HG03039 (cell line): ENCODE data around the gene METAP1.
"Not testable (repeated sequence)": the region's sequence is repeated elsewhere in the genome, so short reads cannot be mapped to it uniquely, and the experiment has no call there.

Experiments used
- ATAC-seq: cut with Tn5 transposase; IDR thresholded peaks from one replicate; pipeline ENCODE4 v1.9.1; 2021; ENCODE audit warnings: mild to moderate bottlenecking, moderate library complexity; ENCODE audit not compliant: unreplicated experiment

Gene METAP1

DNA sequence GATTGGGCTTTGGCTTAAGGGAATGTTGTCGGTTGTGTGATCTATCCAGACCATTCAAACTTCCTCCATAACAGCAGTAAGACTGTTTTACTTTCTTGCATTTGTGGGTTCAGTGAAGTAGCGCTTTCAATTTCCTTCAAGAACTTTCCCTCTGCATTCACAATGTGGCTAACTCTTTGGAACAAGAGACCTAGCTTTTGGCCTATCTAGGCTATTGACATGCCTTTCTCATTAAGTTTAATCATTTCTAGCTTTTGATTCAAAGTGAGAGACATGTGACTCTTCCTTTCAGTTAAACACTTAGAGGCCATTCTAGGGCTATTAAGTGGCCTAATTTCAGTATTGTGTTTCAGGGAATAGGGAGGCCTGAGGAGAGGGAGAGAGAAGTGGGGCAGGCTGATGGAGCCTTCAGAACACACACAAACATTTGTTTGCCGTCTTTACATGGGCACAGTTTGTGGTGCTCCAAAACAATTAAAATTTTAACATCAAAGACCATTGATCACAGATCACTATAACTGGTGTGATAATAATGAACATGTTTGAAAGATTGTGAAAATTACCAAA is 59.0 kb downstream of the METAP1 start:
- peak; percentile 48 for ATAC-seq

- no peak for ATAC-seq
Observed at GRCh38 chr4:99058228-99058627, 62.7 kb downstream of the METAP1 start.

DNA sequence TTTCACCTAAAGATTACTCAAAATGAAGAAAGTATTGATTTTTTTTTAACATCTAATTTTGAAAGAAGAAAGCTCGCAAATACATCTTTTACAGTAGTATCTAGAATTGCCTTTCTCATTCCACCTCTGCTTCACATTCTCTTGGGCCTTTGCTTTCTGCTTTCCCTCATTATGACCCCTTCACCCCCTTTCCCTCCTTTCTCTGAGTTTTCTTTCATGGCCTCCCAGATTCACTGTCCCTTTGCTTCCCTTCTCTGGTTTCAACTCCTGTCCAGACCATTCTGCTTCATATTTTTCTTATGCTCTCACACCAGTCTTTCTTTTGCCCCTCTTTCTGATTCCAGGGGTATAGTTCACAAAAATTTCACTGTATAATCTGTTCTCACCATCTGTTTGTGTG is 64.0 kb downstream of the METAP1 start:
- ATAC-seq = no peak

DNA sequence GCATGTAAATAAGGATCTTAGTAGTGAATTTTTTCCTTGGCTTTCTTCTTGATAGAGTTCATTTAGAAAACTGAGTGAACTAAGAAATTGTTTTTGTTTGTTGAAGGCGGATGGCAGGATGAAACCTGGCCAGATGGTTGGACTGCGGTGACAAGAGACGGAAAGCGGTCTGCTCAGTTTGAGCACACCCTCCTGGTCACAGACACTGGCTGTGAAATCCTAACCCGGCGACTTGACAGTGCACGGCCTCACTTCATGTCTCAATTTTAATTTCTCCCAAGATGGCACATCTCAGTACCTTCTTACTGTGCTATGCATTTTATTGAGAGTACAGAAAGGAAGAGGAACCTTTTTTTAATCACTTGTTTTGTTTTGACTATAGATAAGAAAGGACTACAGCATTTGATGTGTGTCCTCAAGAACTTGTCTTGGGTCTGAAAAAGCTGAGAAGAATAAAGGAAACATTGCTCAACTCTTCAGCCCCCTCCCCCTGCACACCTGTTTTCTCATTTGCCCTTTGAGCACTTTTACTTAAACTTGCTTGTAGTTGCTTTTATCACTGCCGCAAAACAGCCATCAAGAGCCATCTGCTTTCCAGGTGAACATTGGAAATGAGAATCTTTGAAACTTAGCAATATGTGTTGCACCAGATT is 65.7 kb downstream of the METAP1 start:
- ATAC-seq = no peak

DNA sequence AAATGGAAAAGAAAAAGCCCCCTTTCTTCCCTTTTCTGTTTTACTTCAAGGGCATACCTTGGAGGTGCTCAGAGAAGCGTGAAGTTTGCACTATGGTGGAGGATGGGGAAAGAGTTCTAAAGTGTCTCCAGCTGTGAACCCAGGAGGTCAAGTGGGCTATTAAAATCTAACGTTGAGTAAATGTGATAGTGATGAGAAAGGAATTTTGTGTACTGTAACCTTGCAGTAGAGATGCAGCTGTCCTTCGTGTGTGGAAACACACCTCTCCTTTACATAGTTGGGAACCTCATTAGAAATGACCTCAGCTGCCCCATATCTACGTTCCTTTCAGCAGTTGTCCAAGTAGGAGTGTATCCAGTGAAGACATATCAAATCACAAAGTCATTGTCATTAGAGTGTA is 66.6 kb downstream of the METAP1 start:
- ATAC-seq = no peak

DNA sequence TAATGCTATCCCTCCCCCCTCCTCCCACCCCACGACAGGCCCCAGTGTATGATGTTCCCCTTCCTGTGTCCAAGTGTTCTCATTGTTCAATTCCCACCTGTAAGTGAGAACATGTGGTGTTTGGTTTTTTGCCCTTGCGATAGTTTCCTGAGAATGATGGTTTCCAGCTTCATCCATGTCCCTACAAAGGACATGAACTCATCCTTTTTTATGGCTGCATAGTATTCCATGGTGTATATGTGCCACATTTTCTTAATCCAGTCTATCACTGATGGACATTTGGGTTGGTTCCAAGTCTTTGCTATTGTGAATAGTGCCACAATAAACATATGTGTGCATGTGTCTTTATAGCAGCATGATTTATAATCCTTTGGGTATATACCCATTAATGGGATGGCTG is 70.0 kb downstream of the METAP1 start:
- ATAC-seq = not testable (repeated sequence)

DNA sequence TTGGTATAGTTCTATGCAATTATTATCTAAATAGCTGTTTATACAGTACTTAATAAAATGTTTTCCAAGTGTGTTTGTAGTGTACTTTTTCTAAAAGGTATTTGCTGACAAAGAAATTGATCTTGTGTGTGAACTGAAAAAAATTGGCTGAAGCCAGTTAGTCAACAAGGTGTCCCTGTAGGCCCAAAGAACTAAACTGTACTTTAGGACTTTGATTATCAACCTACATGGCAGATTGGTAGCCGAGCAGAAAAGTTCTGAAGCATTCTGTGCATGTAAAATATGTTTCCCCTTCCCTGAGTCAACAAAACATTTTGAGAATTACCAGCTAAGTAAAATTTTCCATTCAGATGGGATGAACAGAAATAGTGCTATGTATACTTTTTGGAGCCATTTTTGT is 72.1 kb downstream of the METAP1 start:
- no peak for ATAC-seq

GRCh38 chr4:99071159-99071558 is 75.6 kb downstream of the METAP1 start:
- ATAC-seq = no peak

GRCh38 chr4:99074816-99075215 is 79.3 kb downstream of the METAP1 start:
- no peak for ATAC-seq

DNA sequence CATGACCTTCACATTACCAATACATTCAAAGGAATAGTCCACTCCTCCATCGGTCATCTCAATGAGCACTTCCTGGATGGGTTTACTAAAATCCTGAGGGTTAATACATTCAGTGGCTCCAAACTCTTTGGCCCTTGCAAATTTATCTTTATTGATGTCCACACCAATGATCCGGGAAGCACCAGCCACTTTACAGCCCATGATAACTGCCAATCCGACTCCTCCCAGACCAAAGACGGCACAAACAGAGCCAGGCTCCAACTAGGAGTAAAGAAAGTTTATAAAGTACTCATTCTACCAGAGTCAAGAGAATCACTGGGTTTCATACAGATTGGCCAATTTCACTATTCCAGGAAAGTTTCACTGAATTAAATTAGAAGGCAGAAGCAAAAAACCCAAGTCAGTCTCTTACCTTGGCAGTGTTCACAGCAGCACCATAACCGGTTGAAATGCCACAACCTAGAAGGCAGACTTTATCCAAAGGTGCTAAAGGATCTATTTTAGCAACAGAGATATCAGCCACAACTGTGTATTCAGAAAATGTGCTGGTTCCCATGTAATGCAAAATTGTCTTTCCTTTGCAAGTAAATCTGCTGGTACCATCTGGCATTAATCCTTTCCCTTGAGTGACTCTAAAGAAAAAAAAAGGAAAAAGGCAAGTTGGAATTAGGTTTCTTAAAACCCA is 80.9 kb downstream of the METAP1 start:
- no peak for ATAC-seq

DNA sequence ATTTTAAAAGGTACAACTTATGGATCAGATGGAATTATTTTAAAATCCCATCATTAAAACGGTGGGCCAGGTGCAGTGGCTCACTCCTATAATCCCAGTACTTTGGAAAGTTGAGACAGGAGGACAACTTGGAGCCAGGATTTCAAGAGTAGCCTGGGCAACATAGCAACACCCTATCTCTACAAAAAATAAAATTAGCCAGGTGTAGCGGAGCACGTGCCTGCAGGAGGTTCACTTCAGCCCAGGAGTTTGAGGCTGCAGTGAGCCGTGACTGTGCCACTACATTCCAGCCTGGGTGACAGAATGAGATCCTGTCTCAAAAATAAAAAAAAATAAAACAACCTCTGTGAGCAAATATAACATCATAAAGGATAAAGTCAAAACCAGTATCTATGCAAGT is 81.7 kb downstream of the METAP1 start:
- no peak for ATAC-seq

DNA sequence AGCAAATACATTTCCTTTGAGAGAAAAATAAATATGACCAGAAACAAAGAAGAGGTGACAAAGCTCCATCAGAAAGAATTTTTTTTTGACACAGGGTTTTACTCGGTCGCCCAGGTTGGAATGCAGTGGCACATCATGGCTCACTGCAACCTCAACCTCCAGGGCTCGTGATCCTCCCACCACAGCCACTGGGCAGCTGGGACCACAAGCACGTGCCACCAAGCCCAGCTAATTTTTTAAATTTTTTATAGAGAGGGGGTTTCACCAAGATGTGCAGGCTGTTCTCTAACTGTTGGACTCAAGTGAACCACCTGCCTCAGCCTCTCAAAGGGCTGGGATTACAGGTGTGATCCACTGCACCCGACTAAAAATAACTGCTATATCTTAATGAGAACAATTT is 82.8 kb downstream of the METAP1 start:
- ATAC-seq = no peak

DNA sequence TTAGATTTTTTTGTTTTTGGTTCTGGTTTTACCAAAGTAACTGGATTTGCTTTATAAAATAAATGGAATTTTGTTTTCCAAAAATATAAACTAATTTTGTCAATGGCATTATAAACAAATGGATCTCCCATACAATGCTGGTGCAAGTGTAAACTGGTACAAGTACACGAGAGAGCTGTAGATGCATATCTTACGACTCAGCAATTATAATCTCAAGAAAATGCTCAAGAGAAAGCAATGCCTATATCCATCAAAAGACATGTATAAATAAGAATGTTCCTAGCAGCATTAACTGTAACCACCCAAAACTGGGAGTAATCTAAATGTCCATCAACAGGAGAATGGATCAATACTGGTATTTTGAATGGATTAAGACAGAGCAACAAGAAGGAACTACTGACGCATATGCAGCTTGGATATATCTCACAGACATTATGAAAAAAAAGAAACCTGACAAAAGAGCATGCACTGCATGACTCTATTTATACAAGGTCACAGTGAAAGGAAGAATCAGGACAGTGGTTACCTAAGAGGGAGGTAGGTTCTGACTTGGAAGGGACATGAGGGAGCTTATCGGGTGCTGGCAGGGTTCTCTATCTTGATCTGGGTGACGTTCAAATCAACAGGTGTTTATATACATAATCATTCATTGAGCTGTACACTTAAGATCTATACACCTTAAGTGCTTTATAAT is 83.6 kb downstream of the METAP1 start:
- no peak for ATAC-seq

GRCh38 chr4:99079625-99080295 is 84.2 kb downstream of the METAP1 start:
- no peak for ATAC-seq

DNA sequence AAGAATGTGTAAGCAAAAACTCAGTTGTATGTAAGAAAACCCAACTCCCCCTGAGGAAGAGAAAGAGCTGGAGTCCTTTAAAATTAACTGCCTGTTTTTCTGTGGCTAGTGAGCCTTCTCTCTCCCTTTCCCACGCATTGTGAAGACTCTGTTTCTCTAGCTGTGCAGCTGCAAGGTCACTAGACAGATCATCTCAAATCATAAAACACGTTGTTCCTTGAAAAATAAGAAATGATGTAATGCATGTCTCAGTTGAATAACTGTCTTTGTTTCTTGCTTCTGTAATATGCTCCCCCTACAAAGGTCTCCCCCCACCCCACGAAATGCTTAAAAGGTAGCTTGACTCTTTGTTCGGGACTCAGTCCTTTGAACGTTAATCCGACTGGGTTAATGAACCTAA is 85.3 kb downstream of the METAP1 start:
- ATAC-seq = not testable (repeated sequence)

- no peak for ATAC-seq
Observed at GRCh38 chr4:99082192-99082591, 86.7 kb downstream of the METAP1 start.

DNA sequence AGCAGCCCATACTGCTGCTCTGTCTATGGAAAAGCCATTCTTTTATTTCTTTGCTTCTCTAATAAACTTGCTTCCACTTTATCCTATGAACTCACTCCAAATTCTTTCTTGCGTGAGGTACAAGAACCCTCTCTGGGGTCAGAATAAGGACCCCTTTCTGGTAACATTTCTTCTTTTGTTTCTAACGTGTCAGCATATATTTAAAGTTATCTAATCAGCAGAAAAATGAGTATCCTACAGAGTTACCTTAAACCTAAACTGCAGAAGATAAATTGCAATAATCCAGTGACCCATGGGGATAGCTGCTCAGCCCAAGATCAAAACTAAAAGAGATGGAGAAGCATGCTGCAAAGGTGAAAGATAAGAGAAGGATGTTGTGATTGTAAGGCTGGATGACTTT is 89.1 kb downstream of the METAP1 start:
- ATAC-seq = no peak

GRCh38 chr4:99088023-99088449 is 92.5 kb downstream of the METAP1 start:
- peak; percentile 23 for ATAC-seq

DNA sequence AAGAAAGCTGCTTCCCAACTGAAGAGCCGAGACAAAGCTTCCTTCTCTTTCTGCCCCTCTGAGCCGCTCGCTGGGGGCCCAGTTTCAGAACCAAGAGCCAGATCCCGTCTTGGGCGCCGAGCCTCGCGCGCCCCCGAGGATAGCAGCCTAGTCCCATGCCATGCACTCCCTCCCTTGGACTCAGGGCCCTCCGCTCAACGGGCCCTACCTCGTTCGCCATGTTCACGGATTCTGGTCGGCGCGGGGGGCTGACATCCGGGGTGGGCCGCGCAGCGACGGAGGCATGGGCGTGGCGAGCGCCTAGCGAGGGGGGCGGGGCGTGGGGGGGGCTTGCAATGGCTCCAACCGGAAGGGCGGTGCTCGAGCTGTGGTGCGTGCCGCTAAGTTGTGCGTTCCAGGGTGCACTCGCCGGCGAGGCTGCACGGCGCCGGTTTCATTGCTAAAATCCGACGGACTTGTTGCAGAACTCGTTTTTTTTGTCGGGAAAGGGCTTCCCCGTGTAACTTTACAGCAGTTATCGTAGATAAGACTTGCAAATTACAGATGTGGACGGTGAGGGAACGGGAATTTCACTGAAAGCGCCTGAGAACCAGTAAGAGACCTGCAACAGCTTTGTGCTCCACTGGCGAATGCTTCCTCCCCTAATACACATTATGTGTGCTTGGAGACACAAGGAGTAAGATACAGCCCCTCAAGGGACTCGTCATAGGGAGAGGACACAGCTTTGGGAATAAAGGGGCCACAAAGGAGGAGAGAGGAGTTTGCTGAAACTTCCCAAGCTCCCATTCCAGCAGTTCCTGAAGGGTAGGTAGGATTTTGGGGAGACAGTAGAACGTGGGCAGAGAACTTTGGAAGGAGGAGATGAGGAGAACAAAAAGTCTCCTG is 93.2 kb downstream of the METAP1 start, which contains the start of gene ADH5:
Gene ADH5 (minus strand): TSS at position 308 of the 885 bp plus-strand sequence. CDS start 88 bp downstream, at position 220.
- peak; percentile 90 for ATAC-seq
